K562 (cell line): ENCODE data around the gene ALG14. TPM values are rescaled to one million over a fixed set of nuclear protein-coding genes. Genes with fewer than 3 reads are reported as not detected.

ENCODE experiments used
- ADNP ChIP-seq: fragments of 200-800 bp; sonication (Bioruptor generic); IDR thresholded peaks from 2 replicates; pipeline ENCODE4 v1.6.1; 2016; ENCODE audit warnings: missing genetic modification characterization, missing compliant biosample characterization
- C11orf30 ChIP-seq: fragments of 450-650 bp; IDR thresholded peaks from 2 replicates; pipeline ENCODE4 v1.6.1; 2016; ENCODE audit warnings: low read depth, mild to moderate bottlenecking
- GTF2A2 ChIP-seq: IDR thresholded peaks from 2 replicates; pipeline ENCODE4 v1.6.1; 2016; ENCODE audit warnings: mild to moderate bottlenecking, missing genetic modification characterization, missing compliant biosample characterization
- HNRNPK ChIP-seq: fragments of 200-400 bp; formaldehyde crosslinking; IDR thresholded peaks from one replicate; pipeline ENCODE4 v1.6.1; 2018; ENCODE audit warnings: mild to moderate bottlenecking, low read depth, low read length; ENCODE audit not compliant: poor library complexity, severe bottlenecking
- KLF16 ChIP-seq: IDR thresholded peaks from 2 replicates; pipeline ENCODE4 v1.6.1; 2016; ENCODE audit warnings: antibody characterized with exemption
- POLR2B ChIP-seq: fragments of 450-650 bp; IDR thresholded peaks from 2 replicates; pipeline ENCODE4 v1.6.1; 2018; ENCODE audit warnings: low read depth; ENCODE audit not compliant: partially characterized antibody
- ZKSCAN1 ChIP-seq: fragments of 150-350 bp; IDR thresholded peaks from 2 replicates; pipeline ENCODE4 v1.6.1; 2016; ENCODE audit warnings: low read depth, low read length
- ZNF140 ChIP-seq: fragments of 250-450 bp; sonication (Bioruptor Pico); IDR thresholded peaks from 2 replicates; pipeline ENCODE4 v1.8.0; 2021; ENCODE audit warnings: moderate library complexity, mild to moderate bottlenecking, inconsistent platforms
- ZNF143 ChIP-seq: sonication (generic); formaldehyde crosslinking; IDR thresholded peaks from 2 replicates; pipeline ENCODE4 v1.9.0; 2022; ENCODE audit warnings: mild to moderate bottlenecking, missing genetic modification reagents
- ZNF766 ChIP-seq: fragments of 200-800 bp; sonication (Bioruptor generic); conservative IDR thresholded peaks from 2 replicates; pipeline ENCODE4 v1.6.1; 2016; ENCODE audit warnings: missing genetic modification characterization, missing compliant biosample characterization
- polyA plus RNA-seq, 8 experiments: library from polyadenylated mRNA; depleted of rRNA in 4 of 8; stranded (reverse) in 5 of 8; unstranded in 3 of 8; fragments of >200 nt; fragmentation: Nextera tagmentation in 2 of 8; fragmentation: Illumina TruSeq in 1 of 8; extraction: Ambion mirVana in 2 of 8; extraction: Trizol in 1 of 8; gene quantifications; 2 replicates each; pipeline versions ENCODE4 v1.2.1 to v1.2.3, GENCODE V29; 2011 to 2014; ENCODE audit warnings: inconsistent platforms in 1 of 8, missing spikeins in 1 of 8
- total RNA-seq, 7 experiments: library from RNA; depleted of rRNA in 6 of 7; stranded (reverse); fragments of >200 nt in 6 of 7; fragmentation: Illumina TruSeq in 2 of 7; extraction: Trizol in 2 of 7; gene quantifications; 2 replicates each; pipeline versions ENCODE4 v1.2.1 to v1.2.3, GENCODE V29; 2011 to 2021; ENCODE audit warnings: low replicate concordance in 1 of 7
- TF ChIP-seq, protein P1 (sequence below): fragments of 450-650 bp; conservative IDR thresholded peaks from 2 replicates; pipeline ENCODE4 v1.6.1; 2016; ENCODE audit warnings: missing genetic modification characterization, low read depth, mild to moderate bottlenecking, control low read depth, missing compliant biosample characterization
- TF ChIP-seq, protein P2 (sequence below): fragments of 450-650 bp; IDR thresholded peaks from 2 replicates; pipeline ENCODE4 v1.6.1; 2016; ENCODE audit warnings: missing biosample characterization, missing genetic modification characterization
- TF ChIP-seq, protein P3 (sequence below), 2 experiments: fragments of 450-650 bp in 1 of 2; sonication (generic) in 1 of 2; formaldehyde crosslinking in 1 of 2; IDR thresholded peaks in 1 of 2; conservative IDR thresholded peaks in 1 of 2; 2 replicates each; pipeline versions ENCODE4 v1.6.1 to v1.8.1; 2016 to 2023; ENCODE audit warnings: mild to moderate bottlenecking in 2 of 2, moderate library complexity in 2 of 2, inconsistent platforms in 1 of 2, missing genetic modification reagents in 1 of 2

Gene ALG14
- total and polyA plus RNA-seq, 9 of the 15 experiments (the other 6 are each of a cell fraction or from before 2014, with no cell fraction given) = 2.8 to 16.2 (median 4.9) TPM

DNA sequence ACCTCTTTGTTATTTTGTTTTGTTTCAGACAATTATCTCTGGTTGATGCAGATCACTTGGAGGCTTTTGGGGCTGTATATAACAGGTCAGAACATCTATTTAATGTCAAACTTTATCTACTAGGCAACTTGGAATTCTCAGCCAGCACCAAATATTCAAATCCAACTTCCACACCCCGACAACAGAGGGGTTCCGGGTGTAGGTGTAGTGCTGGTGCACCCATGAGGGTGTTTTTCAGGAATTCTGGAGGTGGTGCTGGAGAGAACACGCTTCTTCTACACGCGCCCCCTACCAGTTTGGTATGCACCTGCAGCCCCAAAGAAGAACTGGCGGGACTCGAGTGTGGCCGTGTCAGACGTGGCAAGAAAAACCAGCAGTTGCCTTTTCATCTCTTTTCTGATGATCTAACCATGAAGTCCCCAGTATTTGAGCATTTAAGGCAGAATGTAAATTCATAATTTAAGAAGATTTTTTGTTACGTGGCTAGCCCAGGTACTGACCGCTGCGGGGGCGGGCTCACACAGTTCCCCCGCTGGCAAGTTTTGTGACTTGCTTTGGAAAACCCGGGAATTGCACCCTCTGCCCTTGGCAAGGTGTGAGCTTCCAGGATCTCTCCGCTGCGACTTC, 43.9 kb upstream of the ALG14 start (continued):
- TF ChIP-seq, protein P1, sequence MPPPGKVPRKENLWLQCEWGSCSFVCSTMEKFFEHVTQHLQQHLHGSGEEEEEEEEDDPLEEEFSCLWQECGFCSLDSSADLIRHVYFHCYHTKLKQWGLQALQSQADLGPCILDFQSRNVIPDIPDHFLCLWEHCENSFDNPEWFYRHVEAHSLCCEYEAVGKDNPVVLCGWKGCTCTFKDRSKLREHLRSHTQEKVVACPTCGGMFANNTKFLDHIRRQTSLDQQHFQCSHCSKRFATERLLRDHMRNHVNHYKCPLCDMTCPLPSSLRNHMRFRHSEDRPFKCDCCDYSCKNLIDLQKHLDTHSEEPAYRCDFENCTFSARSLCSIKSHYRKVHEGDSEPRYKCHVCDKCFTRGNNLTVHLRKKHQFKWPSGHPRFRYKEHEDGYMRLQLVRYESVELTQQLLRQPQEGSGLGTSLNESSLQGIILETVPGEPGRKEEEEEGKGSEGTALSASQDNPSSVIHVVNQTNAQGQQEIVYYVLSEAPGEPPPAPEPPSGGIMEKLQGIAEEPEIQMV (tag) = no peak
- TF ChIP-seq, protein P2, sequence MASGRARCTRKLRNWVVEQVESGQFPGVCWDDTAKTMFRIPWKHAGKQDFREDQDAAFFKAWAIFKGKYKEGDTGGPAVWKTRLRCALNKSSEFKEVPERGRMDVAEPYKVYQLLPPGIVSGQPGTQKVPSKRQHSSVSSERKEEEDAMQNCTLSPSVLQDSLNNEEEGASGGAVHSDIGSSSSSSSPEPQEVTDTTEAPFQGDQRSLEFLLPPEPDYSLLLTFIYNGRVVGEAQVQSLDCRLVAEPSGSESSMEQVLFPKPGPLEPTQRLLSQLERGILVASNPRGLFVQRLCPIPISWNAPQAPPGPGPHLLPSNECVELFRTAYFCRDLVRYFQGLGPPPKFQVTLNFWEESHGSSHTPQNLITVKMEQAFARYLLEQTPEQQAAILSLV = no peak
- TF ChIP-seq ZKSCAN1 (no peak), C11orf30 (no peak), HNRNPK (no peak), ZNF766 (CRISPR knock-in tag) (no peak), GTF2A2 (tag) (no peak), POLR2B (no peak), ZNF140 (CRISPR knock-in tag) (no peak), KLF16 (no peak), ZNF143 (CRISPR knock-in tag) (no peak), ADNP (tag) (no peak)
- TF ChIP-seq, protein P3, sequence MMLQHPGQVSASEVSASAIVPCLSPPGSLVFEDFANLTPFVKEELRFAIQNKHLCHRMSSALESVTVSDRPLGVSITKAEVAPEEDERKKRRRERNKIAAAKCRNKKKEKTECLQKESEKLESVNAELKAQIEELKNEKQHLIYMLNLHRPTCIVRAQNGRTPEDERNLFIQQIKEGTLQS (IDR thresholded peaks at IDR 0.05) = no peak
- TF ChIP-seq, protein P3 (CRISPR knock-in tag; conservative IDR thresholded peaks at IDR 0.05) = no peak
